IMR-90 (cell line): Measurements from ENCODE around the gene KDM4B. TPM values are rescaled to one million over a fixed set of nuclear protein-coding genes. Genes with fewer than 3 reads are reported as not detected.

Source experiments
- ATAC-seq: fragments of 200-7000 bp; cut with Tn5 transposase; 2 replicates; pipeline ENCODE4 v1.9.1; 2020; ENCODE audit warnings: low read depth, mild to moderate bottlenecking, moderate library complexity
- BruUV-seq: library from RNA; stranded (reverse); fragments of 400-500 nt; replicated peaks from 2 replicates; lab custom pipeline; 2021; lab: Mats Ljungman, UMichigan
- CTCF ChIA-PET: fragments of 300-600 bp; formaldehyde crosslinking; extraction: SDS; loops from one replicate; lab custom pipeline; 2021; ENCODE audit warnings: antibody characterized with exemption; lab: Yijun Ruan, JAX
- POLR2A ChIA-PET: fragments of 300-600 bp; sonication (Branson Sonifier 250); formaldehyde crosslinking; loops from one replicate; lab custom pipeline; 2022; ENCODE audit warnings: antibody characterized with exemption; ENCODE audit not compliant: unreplicated experiment; lab: Charles Lee
- DNase-seq: peaks from one replicate; pipeline ENCODE4 v3.0.0; 2013
- H2AFZ ChIP-seq: replicated peaks from 2 replicates; pipeline ENCODE3; 2013; ENCODE audit warnings: low read length, mild to moderate bottlenecking; ENCODE audit not compliant: poor library complexity
- H2AK5ac ChIP-seq: 2 replicates; pipeline ENCODE4 v1.6.1; 2013; ENCODE audit warnings: low read depth, low read length, inconsistent platforms
- H2AK9ac ChIP-seq: replicated peaks from 2 replicates; pipeline ENCODE3; 2013; ENCODE audit warnings: mild to moderate bottlenecking, low read depth, low read length, moderate library complexity; ENCODE audit not compliant: poor library complexity
- H2BK120ac ChIP-seq: 2 replicates; pipeline ENCODE4 v1.6.1; 2013; ENCODE audit warnings: low read depth, low read length, inconsistent platforms
- H2BK15ac ChIP-seq: 3 replicates; pipeline ENCODE4 v1.6.1; 2013; ENCODE audit warnings: low read depth, low read length, inconsistent platforms
- H2BK20ac ChIP-seq: 2 replicates; pipeline ENCODE4 v1.6.1; 2013; ENCODE audit warnings: low read depth, mild to moderate bottlenecking, inconsistent platforms, low read length, moderate library complexity
- H2BK5ac ChIP-seq: 2 replicates; pipeline ENCODE4 v1.6.1; 2013; ENCODE audit warnings: mild to moderate bottlenecking, low read depth, low read length, inconsistent platforms; ENCODE audit not compliant: poor library complexity, severe bottlenecking
- H3K14ac ChIP-seq: replicated peaks from 2 replicates; pipeline ENCODE4 v1.6.1; 2013; ENCODE audit warnings: low read depth, low read length, inconsistent platforms
- H3K18ac ChIP-seq: 2 replicates; pipeline ENCODE4 v1.6.1; 2013; ENCODE audit warnings: low read depth, low read length, control low read depth
- H3K23ac ChIP-seq: 2 replicates; pipeline ENCODE4 v1.6.1; 2013; ENCODE audit warnings: low read depth, low read length, inconsistent platforms
- H3K27ac ChIP-seq: 2 replicates; pipeline ENCODE4 v1.5.1; 2013; ENCODE audit warnings: mild to moderate bottlenecking, control low read depth, low read length; ENCODE audit not compliant: insufficient read depth
- H3K27me3 ChIP-seq: 2 replicates; pipeline ENCODE4 v1.6.1; 2013; ENCODE audit warnings: low read length; ENCODE audit not compliant: control insufficient read depth, insufficient read depth
- H3K36me3 ChIP-seq: 2 replicates; pipeline ENCODE4 v1.6.1; 2013; ENCODE audit warnings: low read length, mixed read lengths; ENCODE audit not compliant: control insufficient read depth, insufficient read depth
- H3K4ac ChIP-seq: 2 replicates; pipeline ENCODE4 v1.6.1; 2013; ENCODE audit warnings: low read depth, low read length, inconsistent platforms
- H3K4me1 ChIP-seq: 2 replicates; pipeline ENCODE4 v1.6.1; 2013; ENCODE audit warnings: low read length, mixed read lengths; ENCODE audit not compliant: control insufficient read depth, insufficient read depth
- H3K4me2 ChIP-seq: 2 replicates; pipeline ENCODE4 v1.6.1; 2013; ENCODE audit warnings: low read depth, mild to moderate bottlenecking, control low read depth, low read length, moderate library complexity
- H3K4me3 ChIP-seq: 2 replicates; pipeline ENCODE4 v1.5.1; 2013; ENCODE audit warnings: low read depth, mild to moderate bottlenecking, control low read depth, low read length, moderate library complexity; ENCODE audit not compliant: insufficient read depth
- H3K56ac ChIP-seq: 2 replicates; pipeline ENCODE4 v1.6.1; 2013; ENCODE audit warnings: low read length, inconsistent platforms; ENCODE audit not compliant: insufficient read depth; ENCODE audit errors: extremely low read depth
- H3K79me1 ChIP-seq, 2 experiments: 2 replicates each; pipeline ENCODE4 v1.6.1; 2013; ENCODE audit warnings: low read length in 2 of 2, inconsistent platforms in 1 of 2, low read depth in 1 of 2
- H3K9ac ChIP-seq: 2 replicates; pipeline ENCODE4 v1.6.1; 2013; ENCODE audit warnings: low read depth, low read length, control low read depth
- H3K9me1 ChIP-seq: 2 replicates; pipeline ENCODE4 v1.6.1; 2013; ENCODE audit warnings: low read length, inconsistent platforms; ENCODE audit not compliant: insufficient read depth
- H3K9me3 ChIP-seq: 2 replicates; pipeline ENCODE4 v1.6.1; 2013; ENCODE audit warnings: low read length; ENCODE audit not compliant: control insufficient read depth, insufficient read depth
- H4K20me1 ChIP-seq: 2 replicates; pipeline ENCODE4 v1.6.1; 2013; ENCODE audit warnings: low read length, inconsistent platforms; ENCODE audit not compliant: insufficient read depth
- H4K5ac ChIP-seq: 2 replicates; pipeline ENCODE4 v1.6.1; 2013; ENCODE audit warnings: mild to moderate bottlenecking, low read depth, low read length, control low read depth
- H4K8ac ChIP-seq, 2 experiments: 2 replicates each; pipeline ENCODE4 v1.6.1; 2013; ENCODE audit warnings: low read depth in 2 of 2, low read length in 2 of 2, control low read depth in 1 of 2, inconsistent platforms in 1 of 2
- H4K91ac ChIP-seq: 2 replicates; pipeline ENCODE4 v1.6.1; 2013; ENCODE audit warnings: low read depth, low read length, inconsistent platforms; ENCODE audit not compliant: insufficient read depth
- CHD1 ChIP-seq: IDR thresholded peaks from 2 replicates; pipeline ENCODE4 v1.6.1; 2012; ENCODE audit warnings: low read depth, low read length, improper control_type of control experiment
- FOS ChIP-seq: fragments of 150-350 bp; IDR thresholded peaks from 2 replicates; pipeline ENCODE4 v1.6.1; 2016; ENCODE audit warnings: low read depth, low read length
- MXI1 ChIP-seq: IDR thresholded peaks from 2 replicates; pipeline ENCODE4 v1.6.1; 2012; ENCODE audit warnings: low read depth, mild to moderate bottlenecking, low read length, moderate library complexity, borderline replicate concordance
- NFE2L2 ChIP-seq: fragments of 150-350 bp; IDR thresholded peaks from 2 replicates; pipeline ENCODE4 v1.6.1; 2016; ENCODE audit warnings: low read depth, mild to moderate bottlenecking, low read length
- POLR2A ChIP-seq: IDR thresholded peaks from 2 replicates; pipeline ENCODE4 v1.6.1; 2012; ENCODE audit warnings: mild to moderate bottlenecking, low read depth, low read length
- RCOR1 ChIP-seq: IDR thresholded peaks from 2 replicates; pipeline ENCODE4 v1.6.1; 2012; ENCODE audit warnings: mild to moderate bottlenecking, low read length, improper control_type of control experiment; ENCODE audit not compliant: insufficient replicate concordance
- RFX5 ChIP-seq: IDR thresholded peaks from 2 replicates; pipeline ENCODE4 v1.8.0; 2012; ENCODE audit warnings: low read depth, mild to moderate bottlenecking, low read length, moderate library complexity
- WGBS, 2 experiments: methylation state at CpG; one replicate each; pipeline versions ENCODE4 v1.1.5 to v1.1.7; 2013; ENCODE audit warnings: missing lambda C conversion rate in 2 of 2; ENCODE audit not compliant: insufficient read length in 1 of 2; ENCODE audit errors: extremely low coverage in 2 of 2; 5-methylcytosine and 5-hydroxymethylcytosine counted together
- dilution Hi-C: fragments of 300-500 bp; cut with HindIII; formaldehyde crosslinking; loops from one replicate; pipeline ENCODE4 v1.14.3; 2018; ENCODE audit warnings: low sequenced_read_pairs; ENCODE audit not compliant: unreplicated experiment
- in situ Hi-C: fragments of 300-500 bp; cut with MboI; formaldehyde crosslinking; loops from 3 replicates; pipeline ENCODE4 v1.14.3; 2019; ENCODE audit warnings: low sequenced_read_pairs, inconsistent platforms, mixed read lengths
- intact Hi-C: fragments of 100-400 bp; cut with micrococcal nuclease; formaldehyde crosslinking; loops from 2 replicates; pipeline ENCODE4 v1.10.0; 2022
- polyA plus RNA-seq, 3 experiments: library from polyadenylated mRNA; depleted of rRNA; stranded (reverse); fragments of >200 nt; gene quantifications; 2 replicates each; pipeline ENCODE4 v1.2.3, GENCODE V29; 2012; ENCODE audit warnings: low replicate concordance in 1 of 3
- total RNA-seq: library from RNA; depleted of rRNA; stranded (reverse); fragments of >200 nt; gene quantifications from 2 replicates; pipeline ENCODE4 v1.2.3, GENCODE V29; 2012

KDM4B gene
- total and polyA plus RNA-seq, 2 of the 4 experiments (the other 2 are of a cell fraction) = 5.0 to 17.9 TPM

DNA sequence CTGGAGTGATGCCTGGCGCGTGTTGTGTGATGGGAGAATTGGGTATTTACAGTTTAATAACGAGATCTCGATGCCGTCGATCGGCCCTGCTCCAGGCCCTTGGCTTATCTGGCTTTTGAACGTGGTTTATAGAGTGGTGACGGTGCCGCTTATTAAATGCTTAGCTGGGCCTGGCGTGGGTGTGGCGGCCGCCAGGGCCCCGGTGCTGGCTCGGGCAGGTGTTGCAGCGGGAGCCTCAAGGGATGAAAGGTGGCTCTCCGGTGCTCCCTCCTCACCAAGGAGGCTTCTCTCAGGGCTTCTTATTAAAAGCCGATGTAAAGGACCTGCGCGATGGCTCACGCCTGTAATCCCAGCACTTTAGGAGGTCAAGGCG lies 173.8 kb downstream of the KDM4B start:
- no TSS peak for BruUV-seq

More for the DNA sequence above, 173.8 kb downstream of the KDM4B start:
- Histone ChIP-seq H2AK5ac (no peak overlapping the region), H3K4me1 (no peaks in the 10 kb centered on the region), H3K79me1 (peaks cover 9 to 17% of the 10 kb centered on the region in 2 experiments; a peak in 2 of 4 replicates), H2AFZ (no peak overlapping the region), H3K56ac (no peak overlapping the region), H4K20me1 (peaks cover 28% of the 10 kb centered on the region), H3K36me3 (peaks cover 72% of the 10 kb centered on the region), H3K4me2 (no peak overlapping the region), H3K27me3 (no peaks in the 10 kb centered on the region), H2BK20ac (no peak overlapping the region), H4K8ac (no peak overlapping the region), H3K23ac (no peak overlapping the region), H3K9me3 (no peaks in the 10 kb centered on the region), H3K9me1 (no peaks in the 10 kb centered on the region; the same call in 1 of the 2 replicates), H2BK120ac (no peak overlapping the region), H4K91ac (no peak overlapping the region), H2AK9ac (no peak overlapping the region), H3K18ac (no peak overlapping the region), H3K27ac (no peak overlapping the region), H3K4me3 (no peak overlapping the region), H4K5ac (no peak overlapping the region), H2BK5ac (no peak overlapping the region), H3K14ac (no peak overlapping the region), H3K4ac (no peak overlapping the region), H3K9ac (no peak overlapping the region), H2BK15ac (no peak overlapping the region)
- WGBS, 2 experiments = 93% methylated on average over 3 of the region's 22 CpGs; no CpG with 5 or more reads in 1 of the 2 experiments
- intact Hi-C loops (no loop called here), dilution Hi-C loops (no loop called here), in situ Hi-C loops (no loop called here)
- CTCF ChIA-PET = no interaction called here
- POLR2A ChIA-PET = interaction anchor here (0.6 kb wide), 1 partner anchor 10 kb away, joined by 4 read pairs; no protein-coding TSS in a partner anchor
- DNase-seq (no peak), ATAC-seq (no peak)
- TF ChIP-seq RFX5 (no peak), POLR2A (no peak), RCOR1 (no peak), FOS (no peak), MXI1 (no peak), NFE2L2 (no peak), CHD1 (no peak)
